Right renal pelvis (tissue), 4 donors: ENCODE results near the gene CZIB. TPM values are rescaled to one million over a fixed set of nuclear protein-coding genes. Genes with fewer than 3 reads are reported as not detected.
A peak's percentile ranks its signal among the peaks of the same experiment; 100 is the strongest.
"Not testable (repeated sequence)": the region's sequence is repeated elsewhere in the genome, so short reads cannot be mapped to it uniquely, and the experiment has no call there.

ENCODE experiments used
- DNase-seq, 4 donors: peaks; one replicate each; pipeline ENCODE4 v3.0.0-alpha.2; 2013; ENCODE audit warnings: low read depth in 4 of 4, low spot score in 3 of 4, missing footprints in 1 of 4
- polyA plus RNA-seq, 4 donors: library from polyadenylated mRNA; unstranded; fragments of 120-200 nt; gene quantifications; one replicate each; pipeline ENCODE4 v1.2.1, GENCODE V29; 2013; ENCODE audit not compliant: insufficient read length in 4 of 4

CZIB gene
- polyA plus RNA-seq, 4 donors = 76.1 to 95.5 (median 83.7) TPM

GRCh38 chr1:53241828-53242227 is 21.4 kb upstream of the CZIB start:
- DNase-seq = no peak

- DNase-seq = peak; percentile 89 to 98 (median 90)
Measured at GRCh38 chr1:53238197-53239155, 18.0 kb upstream of the CZIB start, which contains the start of gene MAGOH. Gene MAGOH, minus strand, starts transcription at chr1:53238518. Its CDS starts 70 bp downstream, at chr1:53238448.

- no peak for DNase-seq
Measured at GRCh38 chr1:53237638-53238037, 17.2 kb upstream of the CZIB start.

GRCh38 chr1:53220962-53221286 is 490 bp upstream of the CZIB start:
- no peak for DNase-seq

- DNase-seq = peak in 1 of 4 donors; percentile 0
Measured at GRCh38 chr1:53219711-53220110, 723 bp downstream of the CZIB start.

GRCh38 chr1:53218201-53218600 is 2.2 kb downstream of the CZIB start:
- DNase-seq = no peak

GRCh38 chr1:53214376-53214940 is 6.0 kb downstream of the CZIB start:
- DNase-seq = peak in 1 of 4 donors; percentile 1

GRCh38 chr1:53210954-53211353 is 9.5 kb downstream of the CZIB start:
- no peak for DNase-seq

GRCh38 chr1:53210352-53210751 is 10.1 kb downstream of the CZIB start:
- no peak for DNase-seq

- no peak for DNase-seq
Measured at GRCh38 chr1:53207726-53208125, 12.7 kb downstream of the CZIB start.

- DNase-seq = no peak
Measured at GRCh38 chr1:53206735-53207379, 13.6 kb downstream of the CZIB start.

- DNase-seq = not testable (repeated sequence)
Measured at GRCh38 chr1:53206083-53206685, 14.2 kb downstream of the CZIB start.

- not testable (repeated sequence) for DNase-seq
Measured at GRCh38 chr1:53205496-53205895, 14.9 kb downstream of the CZIB start.

GRCh38 chr1:53203466-53203865 is 17.0 kb downstream of the CZIB start:
- no peak for DNase-seq

GRCh38 chr1:53198241-53198651 is 22.2 kb downstream of the CZIB start:
- DNase-seq = no peak

- no peak for DNase-seq
Measured at GRCh38 chr1:53197291-53198200, 22.9 kb downstream of the CZIB start.

GRCh38 chr1:53196485-53197290 is 23.7 kb downstream of the CZIB start, which contains the start of gene CPT2:
Gene CPT2, plus strand, starts transcription at chr1:53196824. Its CDS starts 120 bp downstream, at chr1:53196944.
- DNase-seq = peak; percentile 77 to 83 (median 80)

GRCh38 chr1:53196017-53196484 is 24.4 kb downstream of the CZIB start:
- DNase-seq = no peak
